Islet of Langerhans (tissue), 1 donor: ENCODE measurements around the gene HS3ST3A1.

ENCODE experiments used
- FAIRE-seq: peaks from one replicate; lab custom pipeline; 2011; peaks lifted over from hg19 to GRCh38; lab: Jason Lieb, UNC

HS3ST3A1 gene

GRCh38 chr17:13491491-13491890 lies 110.2 kb downstream of the HS3ST3A1 start:
- FAIRE-seq: no peak

- no peak for FAIRE-seq
Observed at GRCh38 chr17:13490906-13491482, 110.7 kb downstream of the HS3ST3A1 start.

- no peak for FAIRE-seq
Observed at GRCh38 chr17:13490427-13490826, 111.3 kb downstream of the HS3ST3A1 start.

GRCh38 chr17:13485327-13485726 lies 116.4 kb downstream of the HS3ST3A1 start:
- FAIRE-seq: no peak

- FAIRE-seq: no peak
Observed at GRCh38 chr17:13484020-13484419, 117.7 kb downstream of the HS3ST3A1 start.

GRCh38 chr17:13480877-13481276 lies 120.9 kb downstream of the HS3ST3A1 start:
- FAIRE-seq: no peak

GRCh38 chr17:13478326-13478830 lies 123.4 kb downstream of the HS3ST3A1 start:
- no peak for FAIRE-seq

GRCh38 chr17:13477180-13477611 lies 124.5 kb downstream of the HS3ST3A1 start:
- FAIRE-seq: no peak

- no peak for FAIRE-seq
Observed at GRCh38 chr17:13476720-13477119, 125.0 kb downstream of the HS3ST3A1 start.

- FAIRE-seq: no peak
Observed at GRCh38 chr17:13475574-13476223, 126.0 kb downstream of the HS3ST3A1 start.

GRCh38 chr17:13474073-13474800 lies 127.5 kb downstream of the HS3ST3A1 start:
- FAIRE-seq: no peak

- FAIRE-seq: no peak
Observed at GRCh38 chr17:13465678-13466077, 136.1 kb downstream of the HS3ST3A1 start.

GRCh38 chr17:13462673-13463124 lies 139.0 kb downstream of the HS3ST3A1 start:
- FAIRE-seq: no peak

- FAIRE-seq: no peak
Observed at GRCh38 chr17:13462146-13462545, 139.6 kb downstream of the HS3ST3A1 start.

GRCh38 chr17:13460261-13461000 lies 141.3 kb downstream of the HS3ST3A1 start:
- no peak for FAIRE-seq

- FAIRE-seq: no peak
Observed at GRCh38 chr17:13457783-13458182, 143.9 kb downstream of the HS3ST3A1 start.
